ENCODE measurements around the gene AKR1E2. TPM values are rescaled to one million over a fixed set of nuclear protein-coding genes. Genes with fewer than 3 reads are reported as not detected.

The AKR1E2 gene
- total RNA-seq, 1 donor from 2014 or later, result 1.4 TPM

- H3K27ac ChIP-seq (ENCODE audit: low read depth, low read length), result no peak overlapping the region
- H3K9ac ChIP-seq (ENCODE audit: low read length), result no peak overlapping the region
- H3K27me3 Mint-ChIP-seq (ENCODE audit: low read depth, unreplicated experiment), result no peaks in the 10 kb centered on the region
- no peaks in the 10 kb centered on the region for H3K36me3 Mint-ChIP-seq (ENCODE audit: low read depth, unreplicated experiment)
- H3K27me3 ChIP-seq (ENCODE audit: insufficient read depth, low read length), result no peaks in the 10 kb centered on the region
- FAIRE-seq (no peak), DNase-seq (ENCODE audit: low read depth) (no peak)
- no peaks in the 10 kb centered on the region for H3K79me2 ChIP-seq (ENCODE audit: insufficient read depth, low read length)
- peaks cover 8% of the 10 kb centered on the region for H3K4me1 Mint-ChIP-seq (ENCODE audit: low read depth, unreplicated experiment)
- H3K36me3 ChIP-seq (ENCODE audit: insufficient read depth, low read length), result no peaks in the 10 kb centered on the region
- no peak overlapping the region for H3K27ac Mint-ChIP-seq (ENCODE audit: unreplicated experiment)
- H2AFZ ChIP-seq (ENCODE audit: low read depth, low read length), result no peak overlapping the region
- no peaks in the 10 kb centered on the region for H3K4me1 ChIP-seq (ENCODE audit: insufficient read depth, low read length)
- no peaks in the 10 kb centered on the region for H3K9me3 Mint-ChIP-seq (ENCODE audit: unreplicated experiment)
- no peaks in the 10 kb centered on the region for H4K20me1 ChIP-seq (ENCODE audit: insufficient read depth, low read length)
- no peak overlapping the region for H3K4me3 Mint-ChIP-seq (ENCODE audit: unreplicated experiment)
- TF ChIP-seq EZH2 (IDR thresholded peaks at IDR 0.05; ENCODE audit: insufficient read depth, low read length) (no peak), CTCF (IDR thresholded peaks at IDR 0.05; ENCODE audit: insufficient read depth, low read depth, low read length) (no peak)
- H3K4me3 ChIP-seq (ENCODE audit: insufficient read depth, low read depth, low read length), result no peak overlapping the region
- no peak overlapping the region for H3K4me2 ChIP-seq (ENCODE audit: low read length)
- no peaks in the 10 kb centered on the region for H3K9me3 ChIP-seq (ENCODE audit: insufficient read depth, low read depth, low read length)
These were observed 56.7 kb downstream of the AKR1E2 start for GRCh38 chr10:4882704-4883078.

DNA sequence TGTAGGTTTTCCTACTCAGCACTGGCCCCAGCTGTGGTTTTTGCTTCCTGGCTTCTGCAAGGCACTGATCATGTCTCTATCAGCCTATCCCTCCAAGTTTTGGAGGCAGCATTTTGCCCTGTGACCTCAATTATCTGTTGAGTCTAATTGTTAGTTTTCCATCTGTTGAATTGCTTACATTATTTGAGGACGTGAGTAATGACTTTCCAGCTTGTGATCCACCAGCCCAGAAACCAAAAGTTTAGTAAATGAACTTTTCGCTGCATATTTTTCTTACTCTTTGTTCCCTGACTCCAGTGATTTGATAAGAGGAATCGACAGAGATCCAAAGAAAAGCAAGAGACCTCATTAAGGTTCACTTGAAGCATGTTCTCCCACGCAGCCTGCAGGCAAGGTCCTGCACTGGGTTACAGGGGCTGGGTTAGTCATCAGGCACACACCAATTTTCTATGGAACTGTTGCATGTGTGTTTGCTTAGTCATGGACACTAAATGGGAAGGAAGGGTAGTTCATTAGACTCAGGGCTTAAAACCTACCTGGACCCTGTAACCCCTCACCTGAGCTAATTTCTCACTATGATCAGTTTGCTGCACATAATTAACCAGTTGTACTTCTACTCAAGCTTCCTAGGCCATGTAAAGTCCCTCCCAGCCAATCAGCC, 57.2 kb downstream of the AKR1E2 start:
- Mint-ChIP-seq H3K4me1 (ENCODE audit: low read depth, unreplicated experiment) (peaks cover 8% of the 10 kb centered on the region), H3K27me3 (ENCODE audit: low read depth, unreplicated experiment) (no peaks in the 10 kb centered on the region), H3K4me3 (ENCODE audit: unreplicated experiment) (no peak overlapping the region), H3K9me3 (ENCODE audit: unreplicated experiment) (no peaks in the 10 kb centered on the region), H3K36me3 (ENCODE audit: low read depth, unreplicated experiment) (no peaks in the 10 kb centered on the region), H3K27ac (ENCODE audit: unreplicated experiment) (peak overlapping the region; percentile 36)
- Histone ChIP-seq H3K36me3 (ENCODE audit: insufficient read depth, low read length) (no peaks in the 10 kb centered on the region), H3K9ac (ENCODE audit: low read length) (no peak overlapping the region), H3K4me1 (ENCODE audit: insufficient read depth, low read length) (no peaks in the 10 kb centered on the region), H3K9me3 (ENCODE audit: insufficient read depth, low read depth, low read length) (no peaks in the 10 kb centered on the region), H3K4me3 (ENCODE audit: insufficient read depth, low read depth, low read length) (no peak overlapping the region), H3K27ac (ENCODE audit: low read depth, low read length) (no peak overlapping the region), H2AFZ (ENCODE audit: low read depth, low read length) (no peak overlapping the region), H3K79me2 (ENCODE audit: insufficient read depth, low read length) (no peaks in the 10 kb centered on the region), H4K20me1 (ENCODE audit: insufficient read depth, low read length) (no peaks in the 10 kb centered on the region), H3K27me3 (ENCODE audit: insufficient read depth, low read length) (no peaks in the 10 kb centered on the region), H3K4me2 (ENCODE audit: low read length) (no peak overlapping the region)
- TF ChIP-seq EZH2 (IDR thresholded peaks at IDR 0.05; ENCODE audit: insufficient read depth, low read length) (no peak), CTCF (IDR thresholded peaks at IDR 0.05; ENCODE audit: insufficient read depth, low read depth, low read length) (no peak)
- DNase-seq (ENCODE audit: low read depth) (peak; percentile 81), FAIRE-seq (no peak)

DNA sequence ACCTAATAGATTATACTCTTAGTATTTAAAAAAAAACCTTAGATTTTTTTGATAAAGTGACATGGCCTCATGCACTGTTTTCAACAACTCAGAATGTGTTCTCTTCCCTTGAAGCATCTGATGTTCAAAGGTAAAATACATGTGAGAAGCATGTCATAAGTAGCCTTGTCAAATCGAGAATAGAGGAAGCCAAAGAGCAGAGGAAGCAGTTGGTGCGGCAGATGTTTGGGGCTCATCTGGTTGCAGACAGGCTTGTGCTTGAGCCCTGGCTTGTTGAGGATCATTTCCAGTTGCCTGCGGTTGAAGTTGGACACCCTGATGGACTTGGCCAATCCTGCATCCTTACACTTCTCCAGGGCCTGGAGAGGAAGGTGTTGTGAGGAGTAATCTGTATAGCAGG, 59.2 kb downstream of the AKR1E2 start:
- Mint-ChIP-seq H3K4me1 (ENCODE audit: low read depth, unreplicated experiment) (peaks cover 8% of the 10 kb centered on the region), H3K27ac (ENCODE audit: unreplicated experiment) (no peak overlapping the region), H3K9me3 (ENCODE audit: unreplicated experiment) (no peaks in the 10 kb centered on the region), H3K36me3 (ENCODE audit: low read depth, unreplicated experiment) (no peaks in the 10 kb centered on the region), H3K27me3 (ENCODE audit: low read depth, unreplicated experiment) (no peaks in the 10 kb centered on the region), H3K4me3 (ENCODE audit: unreplicated experiment) (no peak overlapping the region)
- Histone ChIP-seq H3K4me3 (ENCODE audit: insufficient read depth, low read depth, low read length) (no peak overlapping the region), H3K27me3 (ENCODE audit: insufficient read depth, low read length) (no peaks in the 10 kb centered on the region), H3K27ac (ENCODE audit: low read depth, low read length) (no peak overlapping the region), H3K4me2 (ENCODE audit: low read length) (no peak overlapping the region), H3K9ac (ENCODE audit: low read length) (no peak overlapping the region), H3K4me1 (ENCODE audit: insufficient read depth, low read length) (no peaks in the 10 kb centered on the region), H3K36me3 (ENCODE audit: insufficient read depth, low read length) (no peaks in the 10 kb centered on the region), H4K20me1 (ENCODE audit: insufficient read depth, low read length) (no peaks in the 10 kb centered on the region), H3K9me3 (ENCODE audit: insufficient read depth, low read depth, low read length) (no peaks in the 10 kb centered on the region), H3K79me2 (ENCODE audit: insufficient read depth, low read length) (no peaks in the 10 kb centered on the region), H2AFZ (ENCODE audit: low read depth, low read length) (no peak overlapping the region)
- FAIRE-seq (no peak), DNase-seq (ENCODE audit: low read depth) (no peak)
- TF ChIP-seq CTCF (IDR thresholded peaks at IDR 0.05; ENCODE audit: insufficient read depth, low read depth, low read length) (no peak), EZH2 (IDR thresholded peaks at IDR 0.05; ENCODE audit: insufficient read depth, low read length) (no peak)
